BE2C (cell line): ENCODE measurements around the gene IFNAR1.

Experiments
- DNase-seq: peaks from one replicate; pipeline ENCODE4 v3.0.0-alpha.2; 2020
- H3K27me3 ChIP-seq: fragments of 250-450 bp; sonication (Bioruptor Pico); 2 replicates; pipeline ENCODE4 v1.5.1; 2020; ENCODE audit warnings: mild to moderate bottlenecking
- H3K36me3 ChIP-seq: fragments of 250-450 bp; sonication (Bioruptor Pico); 2 replicates; pipeline ENCODE4 v1.5.1; 2020; ENCODE audit warnings: mild to moderate bottlenecking
- H3K4me1 ChIP-seq: fragments of 250-450 bp; sonication (Bioruptor Pico); 2 replicates; pipeline ENCODE4 v1.5.1; 2020
- H3K4me3 ChIP-seq: 2 replicates; pipeline ENCODE4 v1.5.1; 2011; ENCODE audit warnings: low read depth, low read length
- H3K9me3 ChIP-seq: fragments of 250-450 bp; sonication (Bioruptor Pico); 2 replicates; pipeline ENCODE4 v1.5.1; 2020
- CTCF ChIP-seq: IDR thresholded peaks from 2 replicates; pipeline ENCODE4 v1.5.1; 2012; ENCODE audit warnings: mild to moderate bottlenecking, low read depth, low read length

IFNAR1 gene

GRCh38 chr21:33309778-33310177 lies 15.0 kb upstream of the IFNAR1 start:
- H3K4me1 ChIP-seq = peaks cover 13% of the 10 kb centered on the region
- no peaks in the 10 kb centered on the region for H3K36me3 ChIP-seq
- H3K4me3 ChIP-seq = no peak overlapping the region
- no peaks in the 10 kb centered on the region for H3K9me3 ChIP-seq
- TF ChIP-seq CTCF = no peak
- DNase-seq = no peak
- no peaks in the 10 kb centered on the region for H3K27me3 ChIP-seq

- no peak for DNase-seq
- peaks cover 13% of the 10 kb centered on the region for H3K4me1 ChIP-seq
Measured at GRCh38 chr21:33312121-33312520, 12.6 kb upstream of the IFNAR1 start.

GRCh38 chr21:33313183-33313582 lies 11.6 kb upstream of the IFNAR1 start:
- H3K9me3 ChIP-seq = no peaks in the 10 kb centered on the region
- H3K36me3 ChIP-seq = no peaks in the 10 kb centered on the region
- TF ChIP-seq CTCF = no peak
- peaks cover 13% of the 10 kb centered on the region for H3K4me1 ChIP-seq
- no peak overlapping the region for H3K4me3 ChIP-seq
- no peaks in the 10 kb centered on the region for H3K27me3 ChIP-seq
- DNase-seq = no peak

More at GRCh38 chr21:33312121-33312520, 12.6 kb upstream of the IFNAR1 start:
- no peaks in the 10 kb centered on the region for H3K36me3 ChIP-seq
- no peak overlapping the region for H3K4me3 ChIP-seq
- no peak for TF ChIP-seq CTCF
- H3K9me3 ChIP-seq = no peaks in the 10 kb centered on the region
- no peaks in the 10 kb centered on the region for H3K27me3 ChIP-seq

- no peak for DNase-seq
- H3K4me1 ChIP-seq = peaks cover 10% of the 10 kb centered on the region
- H3K36me3 ChIP-seq = no peaks in the 10 kb centered on the region
- no peaks in the 10 kb centered on the region for H3K27me3 ChIP-seq
- no peaks in the 10 kb centered on the region for H3K9me3 ChIP-seq
- TF ChIP-seq CTCF = no peak
- H3K4me3 ChIP-seq = no peak overlapping the region
Measured at GRCh38 chr21:33313611-33314010, 11.2 kb upstream of the IFNAR1 start.

- Histone ChIP-seq H3K9me3 (no peaks in the 10 kb centered on the region), H3K4me3 (no peak overlapping the region), H3K27me3 (no peaks in the 10 kb centered on the region), H3K4me1 (peaks cover 5% of the 10 kb centered on the region), H3K36me3 (no peaks in the 10 kb centered on the region)
- no peak for DNase-seq
- no peak for TF ChIP-seq CTCF
Measured at GRCh38 chr21:33314111-33314510, 10.7 kb upstream of the IFNAR1 start.

- H3K4me1 ChIP-seq = peaks cover 3% of the 10 kb centered on the region; the same call in 1 of the 2 replicates
- no peak overlapping the region for H3K4me3 ChIP-seq
- H3K36me3 ChIP-seq = no peaks in the 10 kb centered on the region
- no peaks in the 10 kb centered on the region for H3K27me3 ChIP-seq
- DNase-seq = no peak
- no peaks in the 10 kb centered on the region for H3K9me3 ChIP-seq
- no peak for TF ChIP-seq CTCF
Measured at GRCh38 chr21:33315946-33316710, 8.6 kb upstream of the IFNAR1 start.
